Ovary (tissue), 9 donors: ENCODE data around the gene HSD11B1. TPM values are rescaled to one million over a fixed set of nuclear protein-coding genes. Genes with fewer than 3 reads are reported as not detected.

Experiments used
- polyA plus RNA-seq, 2 donors: library from polyadenylated mRNA; stranded (reverse); fragments of 200-250 nt in 1 of 2; fragments of 350-450 nt in 1 of 2; fragmentation: Illumina TruSeq in 1 of 2; extraction: RNeasy Lipid Tissue Mini Kit (QIAGEN cat#74804) in 1 of 2; gene quantifications; one replicate each; pipeline ENCODE4 v1.2.3, GENCODE V29; 2013 to 2014
- total RNA-seq, 7 donors: library from RNA; depleted of rRNA in 2 of 7; stranded (reverse); fragments of >200 nt in 2 of 7; fragmentation: NEBNext Ultra II Directional in 3 of 7; extraction: Animal tissue kit (Norgen Biotek cat#: 25700) in 3 of 7; gene quantifications; one replicate each; pipeline versions ENCODE4 v1.1.0 to v1.2.4, GENCODE V29; 2016 to 2023
- donor health status: DM: no; HTN: no; CAD: no; lungs with moderate emphysema.
- donor health status: DM: no; HTN: no; CAD: no.
- donor health status: Bipolar disorder and iron deficiency.
- donor health status: DM: yes; HTN: yes; CAD: no.
- donor health status: DM: no; HTN: no; CAD: no.
- donor health status: DM: yes; HTN: yes; CAD: no.

The HSD11B1 gene
- total and polyA plus RNA-seq, 9 donors, result 7.4 to 265 (median 57.7) TPM

Other genes starting within 250 kb of the HSD11B1 start
- 10 to 100 TPM; 10.1 to 16.7 (median 12.0) TPM for gene CAMK1G, start 121.1 kb upstream of the HSD11B1 start, total RNA-seq
- 10 to 100 TPM in 1 of 2 donors, 1 to 10 TPM in 1; 7.6 to 20.2 TPM for gene CAMK1G, start 121.1 kb upstream of the HSD11B1 start, polyA plus RNA-seq
- gene LAMB3, start 52.4 kb upstream of the HSD11B1 start, total RNA-seq, result 10 to 100 TPM in 1 of 7 donors, 1 to 10 TPM in 4, under 1 TPM in 2; 0.58 to 56.9 (median 4.2) TPM
- 1 to 10 TPM in 1 of 2 donors, under 1 TPM in 1; 0.54 to 7.0 TPM for gene LAMB3, start 52.4 kb upstream of the HSD11B1 start, polyA plus RNA-seq
- gene G0S2, start 29.4 kb upstream of the HSD11B1 start, total RNA-seq, result 100 to 1,000 TPM in 3 of 7 donors, 10 to 100 TPM in 4; 61.4 to 392 (median 79.2) TPM
- gene G0S2, start 29.4 kb upstream of the HSD11B1 start, polyA plus RNA-seq, result 10 to 100 TPM; 41.5 to 75.4 TPM
- 1 to 10 TPM in 5 of 7 donors, under 1 TPM in 2; 0.34 to 2.4 (median 1.4) TPM for gene TRAF3IP3, start 51.2 kb downstream of the HSD11B1 start, total RNA-seq
- gene TRAF3IP3, start 51.2 kb downstream of the HSD11B1 start, polyA plus RNA-seq, result 1 to 10 TPM; 1.2 to 5.6 TPM
- 1 to 10 TPM in 5 of 7 donors, under 1 TPM in 2; 0.83 to 1.6 (median 1.4) TPM for gene C1orf74, start 79.7 kb downstream of the HSD11B1 start, total RNA-seq
- gene C1orf74, start 79.7 kb downstream of the HSD11B1 start, polyA plus RNA-seq, result 1 to 10 TPM in 1 of 2 donors, under 1 TPM in 1; 0.62 to 2.5 TPM
- 10 to 100 TPM in 1 of 7 donors, 1 to 10 TPM in 6; 2.5 to 24.2 (median 5.4) TPM for gene IRF6, start 101.3 kb downstream of the HSD11B1 start, total RNA-seq
- gene IRF6, start 101.3 kb downstream of the HSD11B1 start, polyA plus RNA-seq, result 1 to 10 TPM in 1 of 2 donors, under 1 TPM in 1; 0.80 to 2.5 TPM
- gene UTP25, start 123.1 kb downstream of the HSD11B1 start, total RNA-seq, result 1 to 10 TPM; 6.0 to 9.9 (median 8.4) TPM
- 1 to 10 TPM; 4.3 to 8.1 TPM for gene UTP25, start 123.1 kb downstream of the HSD11B1 start, polyA plus RNA-seq
- under 1 TPM in 4 of 7 donors, not detected in 3; under 0.01 to 0.45 (median 0.22) TPM for gene SYT14, start 233.4 kb downstream of the HSD11B1 start, total RNA-seq
- gene SYT14, start 233.4 kb downstream of the HSD11B1 start, polyA plus RNA-seq, result under 1 TPM; 0.05 to 0.22 TPM